HG03342 (cell line): Measurements from ENCODE around the gene TBATA.

Experiments
- ATAC-seq: cut with Tn5 transposase; IDR thresholded peaks from one replicate; pipeline ENCODE4 v1.9.1; 2021; ENCODE audit warnings: mild to moderate bottlenecking, moderate library complexity; ENCODE audit not compliant: unreplicated experiment

The TBATA gene

GRCh38 chr10:70809011-70809611 is 23.9 kb upstream of the TBATA start:
- no peak for ATAC-seq

- no peak for ATAC-seq
These were observed 22.4 kb upstream of the TBATA start for GRCh38 chr10:70807556-70807955.

DNA sequence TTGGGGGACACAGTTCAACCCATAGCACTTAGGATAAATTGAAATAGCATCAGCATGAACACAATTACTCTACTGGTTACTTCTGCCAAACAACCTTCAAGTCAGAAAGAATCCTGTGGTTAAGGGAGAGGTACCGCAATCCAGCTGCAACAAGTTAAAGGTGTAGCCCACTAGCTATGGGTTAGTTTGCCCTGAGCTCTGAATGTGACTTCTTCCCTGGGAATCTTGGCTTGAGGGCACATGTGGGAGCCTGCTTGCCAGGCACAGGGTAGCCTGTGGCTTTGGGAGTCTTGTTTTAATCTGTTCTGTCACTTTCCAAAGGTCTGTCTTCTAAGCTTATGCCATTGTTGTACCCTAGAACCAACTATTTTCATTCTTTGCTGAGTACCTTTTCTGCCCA is 21.7 kb upstream of the TBATA start:
- no peak for ATAC-seq

GRCh38 chr10:70805619-70806215 is 20.5 kb upstream of the TBATA start:
- ATAC-seq: no peak

DNA sequence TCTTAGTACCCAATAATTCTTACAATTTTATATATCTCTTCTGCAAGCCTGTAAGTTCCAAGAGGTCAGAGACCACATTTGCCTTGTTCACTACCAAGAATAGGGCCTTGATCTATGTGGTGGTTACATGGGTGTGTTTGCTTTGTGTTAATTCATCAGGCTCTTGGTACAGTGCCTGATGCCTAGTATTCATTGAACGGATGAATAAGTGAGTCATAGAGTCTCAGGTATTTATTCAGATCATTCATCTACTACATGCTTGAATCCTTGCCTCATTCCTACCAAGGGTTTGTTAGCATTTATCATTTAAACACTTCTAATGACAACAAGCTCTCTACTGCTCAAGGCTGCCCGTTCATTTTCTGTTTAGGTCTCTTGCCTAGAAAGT is 19.2 kb upstream of the TBATA start:
- no peak for ATAC-seq

- ATAC-seq: no peak
These were observed 18.7 kb upstream of the TBATA start for GRCh38 chr10:70803775-70804420.

GRCh38 chr10:70801854-70802253 is 16.7 kb upstream of the TBATA start:
- ATAC-seq: no peak

DNA sequence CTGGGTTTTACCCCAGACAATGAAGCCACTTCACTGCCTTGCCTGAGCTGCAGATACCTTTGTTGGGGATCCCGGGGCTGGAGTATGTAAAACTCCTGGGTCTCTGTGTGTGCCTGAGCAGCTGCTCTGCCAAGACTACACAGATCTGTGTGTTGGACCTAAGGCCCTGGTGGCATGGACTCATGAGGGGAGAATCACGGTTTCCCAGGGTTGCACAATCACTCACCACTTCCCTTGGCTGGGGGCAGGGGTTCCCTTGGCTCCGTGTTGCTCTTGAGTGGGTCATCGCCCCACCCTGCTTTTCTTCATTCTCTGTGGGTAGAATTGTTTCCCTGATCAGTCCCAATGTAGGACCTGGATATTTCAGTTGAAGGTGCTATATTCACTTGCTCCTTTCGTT is 13.9 kb upstream of the TBATA start:
- ATAC-seq: no peak

- no peak for ATAC-seq
These were observed 12.7 kb upstream of the TBATA start for GRCh38 chr10:70797840-70798239.

- no peak for ATAC-seq
These were observed 10.4 kb upstream of the TBATA start for GRCh38 chr10:70795613-70796012.

DNA sequence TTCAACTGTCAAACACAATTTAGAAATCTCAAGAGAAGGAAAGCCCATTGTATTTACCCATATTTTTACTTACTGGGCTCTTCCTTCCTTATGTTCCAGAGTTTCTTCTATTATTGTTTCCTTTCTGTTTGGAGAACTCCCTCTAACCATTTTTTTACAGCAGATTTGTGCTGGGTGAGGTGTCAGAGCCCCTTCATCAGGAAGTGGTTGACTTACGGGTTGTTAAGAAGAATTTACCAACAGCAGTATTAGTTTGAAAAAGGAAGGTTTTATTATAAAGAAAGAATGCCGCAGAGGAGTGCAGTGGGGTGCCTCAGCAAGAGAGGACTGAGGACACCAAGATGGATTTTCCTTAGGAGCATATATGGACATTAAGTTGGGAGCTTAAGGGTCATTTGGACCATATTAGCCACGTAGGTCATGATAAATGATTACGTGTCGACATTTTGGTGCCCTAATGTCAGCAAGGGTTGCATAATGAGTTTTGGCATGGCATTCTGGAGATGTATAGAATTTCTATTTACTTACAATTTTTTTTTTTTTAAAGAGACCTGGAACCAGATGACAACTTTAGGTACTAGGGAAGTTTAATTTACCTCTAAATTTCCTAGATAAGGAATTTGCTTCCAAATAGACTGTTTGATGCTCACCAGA is 6.3 kb upstream of the TBATA start:
- no peak for ATAC-seq

DNA sequence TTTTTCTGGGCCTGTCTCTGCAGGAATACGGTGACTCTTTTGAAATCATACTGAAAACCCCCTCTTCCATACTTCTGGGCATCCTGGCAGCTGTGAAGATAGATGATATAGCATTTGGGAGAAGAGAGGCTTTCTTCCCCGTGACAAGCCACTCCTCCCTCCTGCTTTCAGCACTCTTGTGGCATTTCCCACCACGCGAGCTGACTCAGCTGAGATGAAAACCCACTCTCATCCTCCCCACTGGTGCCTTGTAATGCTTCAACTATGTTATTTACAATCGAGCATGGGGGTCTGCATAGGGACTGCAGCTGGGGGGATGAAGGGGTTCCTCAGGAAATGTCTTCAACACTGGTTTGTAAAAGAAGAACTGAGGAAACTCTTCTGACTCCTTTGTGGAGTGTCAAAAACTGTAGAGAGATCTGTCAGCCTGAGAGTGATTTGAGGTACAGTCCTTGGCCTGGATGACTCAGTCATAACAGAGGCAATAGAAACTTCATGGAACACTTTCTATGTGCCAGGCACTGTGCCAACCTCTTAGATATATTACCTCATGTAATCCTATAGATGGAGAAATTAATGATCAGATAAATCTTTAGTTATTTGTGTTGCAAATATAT is 1.7 kb upstream of the TBATA start:
- no peak for ATAC-seq

DNA sequence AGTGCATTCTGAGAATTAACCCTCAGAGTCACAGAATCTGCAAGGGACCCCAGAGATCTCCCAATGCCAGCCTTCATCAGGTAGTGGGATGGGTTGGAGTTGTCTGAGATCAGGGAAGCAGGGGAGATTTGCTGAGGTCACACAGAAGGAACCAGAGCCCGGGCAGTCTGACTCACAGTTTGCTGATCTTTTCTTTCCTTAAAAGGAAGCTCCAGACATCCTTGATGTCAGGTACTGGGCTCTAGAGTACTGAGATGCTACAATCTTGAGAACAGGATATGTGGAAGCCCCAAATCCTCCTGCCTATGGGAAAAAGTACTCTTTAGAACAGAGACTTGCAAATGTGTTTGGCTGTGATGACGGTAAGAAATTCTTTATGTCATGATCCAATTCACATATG is 706 bp downstream of the TBATA start:
- ATAC-seq: no peak

GRCh38 chr10:70784016-70784415 is 1.2 kb downstream of the TBATA start:
- ATAC-seq: no peak

GRCh38 chr10:70782746-70783680 is 2.2 kb downstream of the TBATA start:
- no peak for ATAC-seq

DNA sequence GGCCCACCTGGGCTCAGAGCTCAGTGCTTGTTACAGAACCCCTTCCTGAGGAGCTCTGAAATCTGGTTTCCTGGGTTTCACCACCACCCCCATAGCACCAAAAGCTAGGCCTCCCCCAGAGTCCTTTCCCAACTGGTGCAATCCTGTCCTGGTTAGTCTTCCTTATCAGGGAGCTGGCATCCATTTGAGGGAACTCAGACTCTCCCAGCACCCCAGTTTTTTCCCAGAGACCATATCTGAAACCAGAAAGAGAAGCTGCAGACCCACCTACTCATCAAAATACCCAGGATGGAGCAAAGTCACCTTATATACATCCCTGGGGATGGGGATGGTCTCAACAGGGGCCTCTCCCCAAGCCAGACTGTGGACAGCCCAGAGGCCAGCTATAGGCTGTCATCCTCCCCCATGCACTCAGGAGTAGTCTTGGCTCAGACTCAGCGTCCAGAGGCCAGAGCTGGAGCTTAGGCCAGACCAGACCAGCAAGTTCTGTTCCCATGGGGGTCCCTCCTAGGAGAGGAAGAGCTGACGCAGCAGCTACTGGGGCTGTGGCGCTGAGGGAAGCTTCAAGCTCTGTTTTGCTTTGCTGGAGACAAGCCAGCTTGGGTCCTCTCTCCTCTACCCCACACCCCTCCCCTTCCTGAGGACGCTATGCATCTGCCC is 3.0 kb downstream of the TBATA start:
- no peak for ATAC-seq

DNA sequence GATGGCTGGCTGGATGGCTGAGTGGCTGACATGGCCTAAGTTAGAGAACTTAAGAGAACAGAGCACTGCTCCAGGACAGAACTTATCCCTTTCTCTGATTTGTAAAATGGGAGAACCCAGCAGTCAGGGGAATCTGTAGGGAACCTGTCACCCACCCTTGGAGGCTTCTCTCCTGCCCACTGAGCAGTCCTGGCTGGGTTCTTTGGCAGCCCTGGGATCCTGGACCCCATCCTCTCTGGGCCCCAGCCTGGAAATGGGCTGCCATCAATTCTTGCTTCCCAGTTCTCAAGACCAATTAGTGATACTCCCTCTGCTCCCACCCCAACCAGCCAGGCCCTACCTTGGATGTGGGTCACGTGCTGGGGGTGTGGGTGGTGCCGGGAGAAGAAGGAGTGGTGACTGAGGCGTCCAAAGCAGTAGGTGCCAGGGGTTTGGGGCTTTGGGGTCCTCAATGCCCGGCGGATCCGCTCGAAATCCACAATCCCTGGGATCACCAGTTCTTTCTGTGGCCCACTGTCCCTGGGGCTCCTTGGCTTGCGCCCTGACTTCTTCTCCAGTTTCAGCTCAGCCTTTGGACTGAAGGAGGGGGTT is 3.6 kb downstream of the TBATA start:
- ATAC-seq: no peak

GRCh38 chr10:70780772-70781171 is 4.4 kb downstream of the TBATA start:
- no peak for ATAC-seq

DNA sequence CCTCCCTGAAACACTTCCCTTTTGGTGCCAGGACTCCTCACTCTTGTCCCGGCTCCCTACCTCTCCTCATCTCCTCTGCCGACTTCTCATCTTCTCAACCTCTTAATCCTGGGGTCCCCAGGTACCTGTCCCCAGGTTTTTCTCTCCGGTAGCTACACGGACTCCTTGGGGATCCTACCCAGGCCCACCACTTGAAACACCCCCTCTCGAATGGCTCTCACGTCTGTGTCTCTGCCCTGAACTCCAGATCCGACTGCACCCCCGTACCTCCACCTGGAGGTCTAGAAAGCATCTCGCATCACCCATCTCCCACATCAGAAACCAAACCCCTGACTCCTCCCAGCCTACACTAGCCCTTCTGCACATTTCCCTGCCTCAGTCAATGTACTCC is 4.8 kb downstream of the TBATA start:
- no peak for ATAC-seq
